Breast epithelium (tissue), 3 donors: ENCODE data around the gene MAPRE3.

ENCODE experiments used
- POLR2A ChIP-seq: fragments of 450-650 bp; IDR thresholded peaks from one replicate; pipeline ENCODE4 v1.6.1; 2016; ENCODE audit warnings: antibody characterized with exemption, mild to moderate bottlenecking, moderate library complexity
- POLR2AphosphoS5 ChIP-seq, 3 donors: sonication (generic); formaldehyde crosslinking; IDR thresholded peaks; one replicate each; pipeline ENCODE4 v1.6.1; 2017; ENCODE audit warnings: antibody characterized with exemption in 3 of 3
- TF ChIP-seq, protein P1 (sequence below), 3 donors: fragments of 450-650 bp; IDR thresholded peaks; one replicate each; pipeline ENCODE4 v1.5.1; 2016 to 2017; ENCODE audit warnings: antibody characterized with exemption in 3 of 3, mild to moderate bottlenecking in 3 of 3, moderate library complexity in 3 of 3

GRCh38 chr2:26974352-26974751 is 3.9 kb downstream of the MAPRE3 start:
- TF ChIP-seq, protein P1, sequence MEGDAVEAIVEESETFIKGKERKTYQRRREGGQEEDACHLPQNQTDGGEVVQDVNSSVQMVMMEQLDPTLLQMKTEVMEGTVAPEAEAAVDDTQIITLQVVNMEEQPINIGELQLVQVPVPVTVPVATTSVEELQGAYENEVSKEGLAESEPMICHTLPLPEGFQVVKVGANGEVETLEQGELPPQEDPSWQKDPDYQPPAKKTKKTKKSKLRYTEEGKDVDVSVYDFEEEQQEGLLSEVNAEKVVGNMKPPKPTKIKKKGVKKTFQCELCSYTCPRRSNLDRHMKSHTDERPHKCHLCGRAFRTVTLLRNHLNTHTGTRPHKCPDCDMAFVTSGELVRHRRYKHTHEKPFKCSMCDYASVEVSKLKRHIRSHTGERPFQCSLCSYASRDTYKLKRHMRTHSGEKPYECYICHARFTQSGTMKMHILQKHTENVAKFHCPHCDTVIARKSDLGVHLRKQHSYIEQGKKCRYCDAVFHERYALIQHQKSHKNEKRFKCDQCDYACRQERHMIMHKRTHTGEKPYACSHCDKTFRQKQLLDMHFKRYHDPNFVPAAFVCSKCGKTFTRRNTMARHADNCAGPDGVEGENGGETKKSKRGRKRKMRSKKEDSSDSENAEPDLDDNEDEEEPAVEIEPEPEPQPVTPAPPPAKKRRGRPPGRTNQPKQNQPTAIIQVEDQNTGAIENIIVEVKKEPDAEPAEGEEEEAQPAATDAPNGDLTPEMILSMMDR (IDR thresholded peaks at IDR 0.05): no peak
- TF ChIP-seq POLR2A: no peak
- TF ChIP-seq POLR2AphosphoS5 (IDR thresholded peaks at IDR 0.05): no peak
